Measurements from ENCODE around the gene TAGAP. TPM values are rescaled to one million over a fixed set of nuclear protein-coding genes. Genes with fewer than 3 reads are reported as not detected.

Gene TAGAP
- polyA plus RNA-seq, 3 donors, result 0.43 to 2.1 (median 2.1) TPM

GRCh38 chr6:159074876-159075275 lies 30.1 kb upstream of the TAGAP start:
- WGBS, 3 donors, result 44 to 72% (median 69%) methylated on average over 2 of the region's 2 CpGs
- no peak overlapping the region for H3K27ac ChIP-seq (ENCODE audit: low read depth, low read length)

- no peak overlapping the region for H3K27ac ChIP-seq (ENCODE audit: low read depth, low read length)
Measured at GRCh38 chr6:159074120-159074684, 29.4 kb upstream of the TAGAP start.

GRCh38 chr6:159071843-159072769 lies 27.3 kb upstream of the TAGAP start:
- no peak overlapping the region for H3K27ac ChIP-seq (ENCODE audit: low read depth, low read length)
- WGBS, 3 donors, result 78 to 86% (median 80%) methylated on average over 7 of the region's 7 CpGs

More at GRCh38 chr6:159074120-159074684, 29.4 kb upstream of the TAGAP start:
- WGBS, 3 donors, result 40 to 46% (median 41%) methylated on average over 3 of the region's 3 CpGs

GRCh38 chr6:159068904-159069578 lies 24.2 kb upstream of the TAGAP start:
- H3K27ac ChIP-seq (ENCODE audit: low read depth, low read length), result no peak overlapping the region
- 43 to 59% (median 56%) methylated on average over 17 of the region's 17 CpGs for WGBS, 3 donors

- no peak overlapping the region for H3K27ac ChIP-seq (ENCODE audit: low read depth, low read length)
- 64 to 89% (median 67%) methylated on average over 12 of the region's 12 CpGs for WGBS, 3 donors
Measured at GRCh38 chr6:159067334-159067733, 22.5 kb upstream of the TAGAP start.

GRCh38 chr6:159066483-159066882 lies 21.7 kb upstream of the TAGAP start:
- 65 to 70% (median 68%) methylated on average over 3 of the region's 3 CpGs for WGBS, 3 donors
- H3K27ac ChIP-seq (ENCODE audit: low read depth, low read length), result no peak overlapping the region

- H3K27ac ChIP-seq (ENCODE audit: low read depth, low read length), result no peak overlapping the region
- WGBS, 3 donors, result 74 to 85% (median 74%) methylated on average over 3 of the region's 3 CpGs
Measured at GRCh38 chr6:159065759-159066329, 21.1 kb upstream of the TAGAP start.

GRCh38 chr6:159065091-159065490 lies 20.3 kb upstream of the TAGAP start:
- 80 to 89% (median 84%) methylated on average over 6 of the region's 6 CpGs for WGBS, 3 donors
- H3K27ac ChIP-seq (ENCODE audit: low read depth, low read length), result no peak overlapping the region

- 61 to 70% (median 65%) methylated on average over 8 of the region's 8 CpGs for WGBS, 3 donors
- H3K27ac ChIP-seq (ENCODE audit: low read depth, low read length), result no peak overlapping the region
Measured at GRCh38 chr6:159064477-159064876, 19.7 kb upstream of the TAGAP start.

GRCh38 chr6:159063549-159063948 lies 18.8 kb upstream of the TAGAP start:
- no peak overlapping the region for H3K27ac ChIP-seq (ENCODE audit: low read depth, low read length)

GRCh38 chr6:159062976-159063375 lies 18.2 kb upstream of the TAGAP start:
- 39 to 69% (median 58%) methylated on average over 2 of the region's 2 CpGs for WGBS, 3 donors

More at GRCh38 chr6:159063549-159063948, 18.8 kb upstream of the TAGAP start:
- WGBS, 3 donors, result 69 to 84% (median 76%) methylated on average over 6 of the region's 6 CpGs

GRCh38 chr6:159062564-159062945 lies 17.8 kb upstream of the TAGAP start:
- peak overlapping the region; percentile 28 for H3K27ac ChIP-seq (ENCODE audit: low read depth, low read length)
- 52 to 83% (median 62%) methylated on average over 3 of the region's 3 CpGs for WGBS, 3 donors

More at GRCh38 chr6:159062976-159063375, 18.2 kb upstream of the TAGAP start:
- no peak overlapping the region for H3K27ac ChIP-seq (ENCODE audit: low read depth, low read length)

- no peak overlapping the region for H3K27ac ChIP-seq (ENCODE audit: low read depth, low read length)
- 66 to 67% (median 67%) methylated on average over 10 of the region's 10 CpGs for WGBS, 3 donors
Measured at GRCh38 chr6:159061805-159062563, 17.2 kb upstream of the TAGAP start.

GRCh38 chr6:159061146-159061545 lies 16.4 kb upstream of the TAGAP start:
- WGBS, 3 donors, result 81 to 88% (median 83%) methylated on average over 7 of the region's 7 CpGs
- H3K27ac ChIP-seq (ENCODE audit: low read depth, low read length), result no peak overlapping the region

- 91 to 94% (median 91%) methylated on average over 7 of the region's 7 CpGs for WGBS, 3 donors
- H3K27ac ChIP-seq (ENCODE audit: low read depth, low read length), result no peak overlapping the region
Measured at GRCh38 chr6:159059885-159060506, 15.2 kb upstream of the TAGAP start.

- no peak overlapping the region for H3K27ac ChIP-seq (ENCODE audit: low read depth, low read length)
- 66 to 87% (median 86%) methylated on average over 3 of the region's 3 CpGs for WGBS, 3 donors
Measured at GRCh38 chr6:159059141-159059540, 14.3 kb upstream of the TAGAP start.

GRCh38 chr6:159056899-159057298 lies 12.1 kb upstream of the TAGAP start:
- 60 to 73% (median 61%) methylated on average over 6 of the region's 6 CpGs for WGBS, 3 donors

GRCh38 chr6:159056432-159056831 lies 11.6 kb upstream of the TAGAP start:
- WGBS, 3 donors, result 15 to 31% (median 22%) methylated on average over 2 of the region's 2 CpGs
- no peak overlapping the region for H3K27ac ChIP-seq (ENCODE audit: low read depth, low read length)

More at GRCh38 chr6:159056899-159057298, 12.1 kb upstream of the TAGAP start:
- H3K27ac ChIP-seq (ENCODE audit: low read depth, low read length), result no peak overlapping the region

All from adipose tissue (tissue), 3 donors.